ENCODE results near the gene IL17RE. TPM values are rescaled to one million over a fixed set of nuclear protein-coding genes. Genes with fewer than 3 reads are reported as not detected.

Gene IL17RE
- polyA plus RNA-seq, 1 donor from 2014 or later, result 0.52 TPM

GRCh38 chr3:9965200-9965875 lies 62.7 kb downstream of the IL17RE start:
- H3K9ac ChIP-seq (ENCODE audit: low read length), result no peak overlapping the region
- H4K20me1 ChIP-seq (ENCODE audit: insufficient read depth), result no peaks in the 10 kb centered on the region
- H3F3A ChIP-seq (ENCODE audit: insufficient read depth, low read length, poor library complexity, severe bottlenecking), result no peaks in the 10 kb centered on the region
- no peaks in the 10 kb centered on the region for H3K9me2 ChIP-seq (ENCODE audit: insufficient read depth, low read length)
- H3K27me3 ChIP-seq (ENCODE audit: insufficient read depth, low read depth, low read length), result no peaks in the 10 kb centered on the region
- no peak overlapping the region for H3K4me3 ChIP-seq (ENCODE audit: low read length)
- peaks cover 13% of the 10 kb centered on the region for H3K36me3 ChIP-seq (ENCODE audit: insufficient read depth, low read length)
- no peak overlapping the region for H3K27ac ChIP-seq (ENCODE audit: low read length)
- no peaks in the 10 kb centered on the region for H3K79me2 ChIP-seq (replicated peaks; ENCODE audit: insufficient read depth, low read length)
- no peaks in the 10 kb centered on the region for H3K9me3 ChIP-seq (ENCODE audit: low read length)
- no peak overlapping the region for H3K4me2 ChIP-seq (ENCODE audit: low read length)
- TF ChIP-seq CTCF (IDR thresholded peaks at IDR 0.05; ENCODE audit: poor library complexity, severe bottlenecking) (no peak), TAF1 (IDR thresholded peaks at IDR 0.05; ENCODE audit: low read depth) (no peak), MXI1 (conservative IDR thresholded peaks at IDR 0.05; ENCODE audit: poor library complexity, severe bottlenecking) (no peak), REST (IDR thresholded peaks at IDR 0.05; ENCODE audit: borderline replicate concordance) (no peak)
- H2AFZ ChIP-seq (ENCODE audit: low read depth, low read length), result no peak overlapping the region

Small RNAs within 50 kb of the gene (small RNA-seq; reads per million reads assigned to genes)
- 0 reads per million in 3 experiments for gene RNU6-882P

Other genes starting within 250 kb of the IL17RE start
- gene CPNE9, start 199.0 kb upstream of the IL17RE start, polyA plus RNA-seq, result 0.32 TPM in 1 of 2 replicates, not detected in the other
- 14.9 and 18.0 TPM in 2 replicates for gene BRPF1, start 171.1 kb upstream of the IL17RE start, polyA plus RNA-seq
- 34.4 and 40.3 TPM in 2 replicates for gene OGG1, start 152.9 kb upstream of the IL17RE start, polyA plus RNA-seq
- gene CAMK1, start 132.9 kb upstream of the IL17RE start, polyA plus RNA-seq, result 18.7 and 21.3 TPM in 2 replicates
- 55.4 and 64.0 TPM in 2 replicates for gene TADA3, start 110.4 kb upstream of the IL17RE start, polyA plus RNA-seq
- gene ARPC4, start 109.8 kb upstream of the IL17RE start, polyA plus RNA-seq, result 179 and 188 TPM in 2 replicates
- 47.6 and 78.3 TPM in 2 replicates for gene TTLL3, start 92.6 kb upstream of the IL17RE start, polyA plus RNA-seq
- 35.2 TPM in 2 replicates for gene RPUSD3, start 58.8 kb upstream of the IL17RE start, polyA plus RNA-seq
- not detected in 2 replicates for gene CIDEC, start 22.6 kb upstream of the IL17RE start, polyA plus RNA-seq
- gene JAGN1, start 12.2 kb upstream of the IL17RE start, polyA plus RNA-seq, result 22.5 and 26.5 TPM in 2 replicates
- gene IL17RC, start 14.2 kb downstream of the IL17RE start, polyA plus RNA-seq, result 0.54 TPM in 1 of 2 replicates, not detected in the other
- 48.9 and 59.8 TPM in 2 replicates for gene CRELD1, start 31.0 kb downstream of the IL17RE start, polyA plus RNA-seq
- 2.9 and 4.3 TPM in 2 replicates for gene PRRT3, start 49.6 kb downstream of the IL17RE start, polyA plus RNA-seq
- gene EMC3, start 84.0 kb downstream of the IL17RE start, polyA plus RNA-seq, result 88.9 and 117 TPM in 2 replicates
- 0.86 and 3.3 TPM in 2 replicates for gene FANCD2, start 123.6 kb downstream of the IL17RE start, polyA plus RNA-seq
- gene FANCD2OS, start 205.4 kb downstream of the IL17RE start, polyA plus RNA-seq, result not detected in 2 replicates
- gene BRK1, start 212.8 kb downstream of the IL17RE start, polyA plus RNA-seq, result 265 and 314 TPM in 2 replicates
- gene VHL, start 238.9 kb downstream of the IL17RE start, polyA plus RNA-seq, result 94.9 and 108 TPM in 2 replicates

Data from neural cell (in vitro differentiated cells).